Measurements from ENCODE around the gene CEP128. TPM values are rescaled to one million over a fixed set of nuclear protein-coding genes. Genes with fewer than 3 reads are reported as not detected.

Gene CEP128
- total RNA-seq, 4 donors from 2014 or later = 3.5 to 12.9 (median 9.7) TPM

DNA sequence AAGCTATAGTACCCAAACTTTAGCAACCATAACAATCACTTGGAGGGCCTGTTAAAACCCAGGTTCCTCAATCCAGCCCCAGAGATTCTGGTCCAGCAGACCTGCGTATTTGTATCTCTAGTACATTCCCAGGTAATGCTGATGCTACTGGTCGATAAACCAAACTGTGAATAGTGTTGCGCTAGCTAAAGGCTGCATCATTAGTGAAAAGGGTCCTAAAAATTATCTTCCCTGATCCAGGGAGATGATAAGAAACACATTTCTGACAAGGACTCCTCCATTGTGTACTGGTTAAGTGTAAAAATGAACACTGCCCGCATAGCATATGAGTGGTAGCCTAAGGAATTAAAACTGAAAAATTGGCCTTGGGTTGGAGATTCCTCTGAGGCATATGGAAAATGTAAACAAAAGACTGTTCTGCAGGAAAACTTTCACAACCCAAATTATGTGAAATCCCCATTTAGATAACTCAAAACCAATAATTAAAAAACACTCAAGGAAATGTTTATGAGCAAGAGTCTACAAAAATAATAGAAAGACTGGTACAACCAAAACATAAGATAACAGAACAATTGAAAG is 322.7 kb downstream of the CEP128 start:
- H3K4me3 ChIP-seq = no peak overlapping the region
- DNase-seq (ENCODE audit: extremely low spot score) = no peak
- peaks cover 0 to 14% (median 10%) of the 10 kb centered on the region in 4 donors for H3K4me1 ChIP-seq
- H3K9me3 ChIP-seq = no peaks in the 10 kb centered on the region
- H3K27me3 ChIP-seq = no peaks in the 10 kb centered on the region
- 99% methylated on average over 4 of the region's 4 CpGs for WGBS
- no peaks in the 10 kb centered on the region for H3K36me3 ChIP-seq
- no peak overlapping the region for H3K27ac ChIP-seq (replicated peaks in 1 of 4)
- TF ChIP-seq EP300 (IDR thresholded peaks at IDR 0.05) (no peak), POLR2AphosphoS5 (IDR thresholded peaks at IDR 0.05) (no peak), CTCF (IDR thresholded peaks at IDR 0.05) (no peak), POLR2A (IDR thresholded peaks at IDR 0.05; ENCODE audit: low read depth) (no peak)
- intact Hi-C loops (cut with DNase I) = no loop called here

DNA sequence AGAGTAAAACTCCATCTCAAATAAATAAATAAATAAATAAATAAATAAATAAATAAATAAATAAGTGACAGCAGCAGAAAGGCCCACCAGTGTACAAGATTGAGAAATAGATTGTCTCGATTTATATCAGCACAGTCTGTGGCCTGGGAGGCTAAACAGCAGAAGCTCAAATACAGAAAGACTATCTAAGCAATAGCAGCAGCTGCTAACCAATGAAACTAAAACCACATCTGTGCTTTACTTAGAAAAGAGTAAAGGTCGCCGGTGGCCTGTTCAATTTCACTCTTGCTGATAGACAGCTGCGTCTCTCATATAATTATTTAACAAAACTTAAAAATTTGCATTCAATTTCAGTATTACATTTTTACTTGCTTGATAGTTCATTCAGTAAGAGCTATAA is 325.7 kb downstream of the CEP128 start:
- Histone ChIP-seq H3K9me3 (no peaks in the 10 kb centered on the region), H3K4me1 (peaks cover 0 to 1% (median 0%) of the 10 kb centered on the region in 4 donors), H3K27me3 (no peaks in the 10 kb centered on the region), H3K36me3 (no peaks in the 10 kb centered on the region), H3K4me3 (no peak overlapping the region), H3K27ac (replicated peaks in 1 of 4) (no peak overlapping the region)
- DNase-seq (ENCODE audit: extremely low spot score) = no peak
- no peak for TF ChIP-seq POLR2A (IDR thresholded peaks at IDR 0.05; ENCODE audit: low read depth)
- TF ChIP-seq EP300 (IDR thresholded peaks at IDR 0.05) = no peak
- TF ChIP-seq POLR2AphosphoS5 (IDR thresholded peaks at IDR 0.05) = no peak
- TF ChIP-seq CTCF (IDR thresholded peaks at IDR 0.05) = no peak
- intact Hi-C loops (cut with DNase I) = no loop called here
- 96% methylated on average over 4 of the region's 4 CpGs for WGBS

DNA sequence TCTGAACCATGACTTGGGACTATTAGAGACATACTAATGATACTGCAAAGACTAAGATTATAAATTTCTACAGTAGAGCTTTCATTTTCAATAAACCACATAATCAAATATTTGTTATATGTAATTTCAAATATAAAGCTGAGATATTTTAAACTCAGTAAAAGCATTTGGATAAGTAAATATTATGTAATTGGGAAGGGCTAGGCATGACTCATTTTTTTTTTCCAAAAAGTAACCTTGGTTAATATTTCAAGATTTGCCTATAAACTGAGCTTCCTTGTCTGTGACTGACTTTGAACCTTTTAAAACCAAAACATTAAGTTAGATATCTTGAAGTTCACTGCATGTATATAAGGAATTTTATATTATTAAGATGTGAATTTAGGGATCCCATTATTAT is 332.5 kb downstream of the CEP128 start:
- no peak overlapping the region for H3K27ac ChIP-seq (replicated peaks in 1 of 4)
- peaks cover 0 to 36% (median 32%) of the 10 kb centered on the region in 4 donors for H3K4me1 ChIP-seq
- intact Hi-C loops (cut with DNase I) = no loop called here
- H3K36me3 ChIP-seq = no peaks in the 10 kb centered on the region
- no peaks in the 10 kb centered on the region for H3K27me3 ChIP-seq
- no peak overlapping the region for H3K4me3 ChIP-seq
- DNase-seq (ENCODE audit: extremely low spot score) = no peak
- H3K9me3 ChIP-seq = no peaks in the 10 kb centered on the region
- TF ChIP-seq POLR2A (IDR thresholded peaks at IDR 0.05; ENCODE audit: low read depth) = no peak
- TF ChIP-seq EP300 (IDR thresholded peaks at IDR 0.05) = no peak
- TF ChIP-seq POLR2AphosphoS5 (IDR thresholded peaks at IDR 0.05) = no peak
- TF ChIP-seq CTCF (IDR thresholded peaks at IDR 0.05) = no peak

DNA sequence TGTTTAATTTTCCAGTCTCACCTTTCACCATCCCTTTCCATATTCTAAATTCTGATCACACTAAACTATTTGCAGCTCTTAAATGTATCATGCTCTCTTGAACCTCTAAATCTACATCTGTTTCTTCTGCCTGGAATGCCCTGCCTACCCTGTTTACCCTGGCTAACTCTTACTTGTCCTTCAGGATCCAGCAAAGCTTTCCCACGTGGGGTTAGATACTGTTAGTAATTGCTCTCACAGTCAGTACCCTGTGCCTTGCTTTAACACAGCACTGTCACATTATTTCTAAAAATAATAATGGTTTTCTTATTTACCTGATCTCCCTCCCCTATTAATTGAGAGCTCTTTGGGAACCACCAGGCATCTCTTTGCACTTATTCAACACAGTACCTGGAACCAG is 333.0 kb downstream of the CEP128 start:
- TF ChIP-seq POLR2AphosphoS5 (IDR thresholded peaks at IDR 0.05) (no peak), EP300 (IDR thresholded peaks at IDR 0.05) (no peak)
- Histone ChIP-seq H3K4me3 (no peak overlapping the region), H3K36me3 (no peaks in the 10 kb centered on the region), H3K27ac (replicated peaks in 1 of 4) (no peak overlapping the region), H3K4me1 (peaks cover 0 to 36% (median 32%) of the 10 kb centered on the region in 4 donors), H3K27me3 (no peaks in the 10 kb centered on the region), H3K9me3 (no peaks in the 10 kb centered on the region)
- 74% methylated on average over 1 of the region's 1 CpG for WGBS
- no peak for DNase-seq (ENCODE audit: extremely low spot score)
- intact Hi-C loops (cut with DNase I) = no loop called here

DNA sequence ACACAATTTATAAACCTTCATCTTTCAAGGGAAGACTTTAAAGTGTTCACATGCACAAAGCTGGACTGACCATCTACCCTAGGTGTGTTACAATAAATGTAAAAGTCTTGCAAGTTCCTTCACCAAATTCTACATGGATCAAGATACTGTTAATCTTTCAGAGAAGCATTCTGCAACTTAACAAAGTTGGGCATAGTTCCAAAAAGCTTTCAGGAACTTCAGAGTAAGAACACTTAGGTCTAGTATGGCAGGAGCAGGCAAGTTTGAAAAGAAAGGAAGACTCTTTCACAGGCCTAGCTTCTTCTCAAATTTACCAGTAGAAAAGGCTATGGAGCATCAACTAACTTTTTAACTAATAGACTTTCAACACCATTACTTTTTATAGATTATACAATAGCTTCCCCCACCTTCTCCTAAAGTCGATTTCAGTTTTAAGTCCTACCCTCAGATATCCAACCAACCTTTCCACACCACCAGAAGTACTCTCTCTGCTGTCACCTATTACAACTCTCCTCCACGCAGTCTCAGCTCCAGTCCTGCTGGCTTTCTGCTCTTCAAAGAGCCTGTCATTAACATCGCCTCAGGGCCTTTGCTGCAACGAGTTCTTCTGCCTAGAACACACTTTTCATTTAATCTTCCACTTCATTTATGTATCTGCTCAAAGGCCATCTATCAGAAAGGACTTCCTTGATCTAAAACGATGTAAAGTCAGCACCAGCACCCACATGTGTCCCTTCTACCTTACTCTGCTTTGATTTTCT is 333.9 kb downstream of the CEP128 start:
- WGBS = 94% methylated on average over 5 of the region's 5 CpGs
- Histone ChIP-seq H3K36me3 (no peaks in the 10 kb centered on the region), H3K4me3 (no peak overlapping the region), H3K27me3 (no peaks in the 10 kb centered on the region), H3K4me1 (peaks cover 0 to 36% (median 32%) of the 10 kb centered on the region in 4 donors), H3K9me3 (no peaks in the 10 kb centered on the region), H3K27ac (replicated peaks in 1 of 4) (peak overlapping the region; percentile 31 to 65 (median 36))
- no peak for TF ChIP-seq CTCF (IDR thresholded peaks at IDR 0.05)
- TF ChIP-seq POLR2A (IDR thresholded peaks at IDR 0.05; ENCODE audit: low read depth) = no peak
- TF ChIP-seq POLR2AphosphoS5 (IDR thresholded peaks at IDR 0.05) = no peak
- TF ChIP-seq EP300 (IDR thresholded peaks at IDR 0.05) = no peak
- no peak for DNase-seq (ENCODE audit: extremely low spot score)
- intact Hi-C loops (cut with DNase I) = no loop called here
